GM12873 (cell line): ENCODE results near the gene NR3C2.

Experiments used
- CTCF ChIP-seq: IDR thresholded peaks from 2 replicates; pipeline ENCODE4 v1.5.1; 2012; ENCODE audit warnings: low read depth, mild to moderate bottlenecking, moderate library complexity, low read length, control low read depth; ENCODE audit not compliant: insufficient read depth; ENCODE audit errors: missing control alignments

NR3C2 gene

GRCh38 chr4:148101235-148101634, 341.0 kb downstream of the NR3C2 start:
- no peak for TF ChIP-seq CTCF

DNA sequence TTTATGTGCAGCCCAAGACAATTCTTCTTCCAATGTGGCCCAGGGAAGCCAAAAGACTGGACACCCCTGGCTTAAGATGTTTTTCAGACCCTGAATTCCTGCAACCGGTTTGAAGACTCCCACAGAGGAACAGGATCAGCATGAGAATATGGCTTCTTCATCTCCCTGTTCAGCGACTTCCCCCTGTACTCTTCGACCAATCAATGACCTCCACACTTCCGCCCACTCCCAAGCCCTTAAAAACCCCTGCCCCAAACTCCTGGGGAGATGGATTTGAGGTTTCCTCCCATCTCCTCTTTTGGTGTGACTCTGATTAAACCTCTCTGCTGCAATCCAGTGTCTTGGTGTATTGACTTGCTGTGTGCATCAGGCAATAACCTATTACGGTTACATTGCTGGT, 344.4 kb downstream of the NR3C2 start:
- no peak for TF ChIP-seq CTCF

GRCh38 chr4:148095346-148095923, 346.8 kb downstream of the NR3C2 start:
- no peak for TF ChIP-seq CTCF

DNA sequence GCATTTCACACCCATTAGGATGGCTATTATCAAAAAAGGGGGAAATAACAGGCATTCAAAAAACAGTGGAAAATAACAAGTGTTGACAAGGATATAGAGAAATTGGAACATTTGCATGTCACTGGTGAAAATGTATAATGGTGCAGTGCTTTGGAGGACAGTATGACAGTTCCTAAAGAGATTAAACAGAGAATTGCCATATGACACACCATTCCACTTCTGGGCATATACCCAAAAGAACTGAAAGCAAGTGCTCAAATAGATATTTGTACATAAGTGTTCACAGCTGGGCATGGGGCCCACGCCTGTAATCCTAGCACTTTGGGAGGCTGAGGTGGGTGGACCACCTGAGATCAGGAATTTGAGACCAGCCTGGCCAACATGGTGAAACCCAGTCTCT, 348.1 kb downstream of the NR3C2 start:
- TF ChIP-seq CTCF = no peak

GRCh38 chr4:148093065-148093464, 349.1 kb downstream of the NR3C2 start:
- no peak for TF ChIP-seq CTCF

- no peak for TF ChIP-seq CTCF
Measured at GRCh38 chr4:148092316-148093014, 349.7 kb downstream of the NR3C2 start.

DNA sequence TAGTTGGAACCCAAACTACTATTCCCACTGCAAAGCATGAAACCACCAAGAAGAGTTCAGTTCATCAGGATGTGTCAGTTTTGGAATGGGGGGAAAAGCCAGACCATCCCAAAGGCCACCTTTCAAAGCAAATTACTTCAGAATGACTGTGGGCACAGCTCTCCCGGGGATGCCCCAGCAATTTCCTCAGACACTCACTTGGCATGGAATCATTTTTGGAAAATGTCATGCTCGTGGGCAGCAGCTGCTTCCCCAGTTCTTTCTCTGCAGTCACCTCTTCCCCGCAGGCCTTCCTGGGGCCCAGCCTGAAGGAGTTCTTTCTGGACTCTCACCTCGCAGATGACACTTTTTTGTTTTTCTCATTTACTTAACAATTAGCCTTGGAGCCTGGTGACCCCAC, 350.3 kb downstream of the NR3C2 start:
- TF ChIP-seq CTCF = no peak
